ENCODE measurements around the gene RMND1.
"Not testable (repeated sequence)": the region's sequence is repeated elsewhere in the genome, so short reads cannot be mapped to it uniquely, and the experiment has no call there.

RMND1 gene

DNA sequence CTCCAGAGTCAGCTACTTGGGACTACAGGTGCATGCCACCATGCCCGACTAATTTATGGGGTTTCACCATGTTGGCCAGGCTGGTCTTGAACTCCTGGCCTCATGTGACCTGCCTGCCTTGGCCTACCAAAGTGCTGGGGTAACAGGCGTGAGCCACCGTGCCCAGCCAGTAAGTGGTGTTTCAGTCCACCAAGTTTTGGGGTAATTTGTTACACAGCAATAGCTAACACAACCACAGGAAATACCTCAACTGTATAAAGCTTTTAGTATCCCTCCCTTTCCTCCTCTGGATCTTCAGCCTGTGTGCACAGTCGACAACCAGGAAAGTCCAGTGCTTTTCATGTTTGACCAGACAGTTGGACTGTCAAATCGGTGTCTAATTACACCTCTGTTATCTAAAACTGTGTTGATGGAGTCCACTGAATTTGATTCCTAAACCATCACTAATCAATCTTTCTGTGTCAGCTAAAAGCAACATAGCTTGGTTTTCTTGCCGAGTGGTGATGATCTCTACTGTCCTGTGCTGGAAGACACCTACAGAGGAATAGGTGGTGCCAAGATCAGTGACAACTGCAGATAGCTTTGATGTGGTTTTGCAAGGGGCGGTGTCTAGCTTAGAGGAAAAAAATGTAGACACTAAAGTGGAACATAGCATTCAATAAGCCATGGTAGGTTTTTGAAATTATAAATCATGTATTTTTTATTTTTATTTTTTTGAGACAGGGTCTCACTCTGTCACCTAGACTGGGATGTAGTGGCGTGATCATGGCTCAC lies 38.4 kb downstream of the RMND1 start:
- FAIRE-seq, result no peak

DNA sequence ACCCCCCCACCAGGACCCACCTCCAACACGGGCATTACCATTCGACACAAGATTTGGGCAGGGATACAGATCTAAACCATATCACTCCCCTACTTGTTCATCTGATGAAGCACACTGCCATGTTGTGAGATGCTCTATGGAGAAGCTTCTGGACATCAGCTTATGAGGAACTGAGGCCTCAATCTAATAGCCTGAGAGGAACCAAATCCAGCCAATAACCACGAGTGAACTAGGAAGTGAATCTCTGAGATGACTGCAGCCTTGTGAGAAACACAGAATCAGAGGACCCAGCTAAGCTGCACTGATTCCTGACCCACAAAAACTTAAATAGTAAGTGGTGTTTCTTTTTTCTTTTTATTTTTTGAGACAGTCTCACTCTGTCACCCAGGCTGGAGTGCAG lies 39.0 kb downstream of the RMND1 start:
- no peak for FAIRE-seq

DNA sequence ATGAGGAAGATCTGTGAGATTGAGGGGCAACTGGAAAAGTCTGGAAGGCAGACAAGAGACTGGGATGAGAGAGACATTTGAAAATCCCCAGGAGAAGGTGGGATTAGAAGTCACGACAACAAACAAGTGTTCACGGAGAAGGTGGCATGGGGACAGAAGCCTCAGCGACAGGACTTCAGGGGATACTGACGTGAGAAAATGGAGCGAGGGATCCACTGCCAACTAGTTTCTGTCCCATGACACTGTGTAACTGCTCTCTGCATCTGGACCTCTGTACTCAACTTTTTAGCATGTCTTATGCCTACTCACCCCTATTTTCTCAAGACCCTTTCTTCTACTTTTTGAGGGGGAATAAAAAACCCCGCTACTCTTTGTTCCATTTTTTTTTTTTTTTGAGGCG lies 42.2 kb downstream of the RMND1 start:
- no peak for FAIRE-seq

DNA sequence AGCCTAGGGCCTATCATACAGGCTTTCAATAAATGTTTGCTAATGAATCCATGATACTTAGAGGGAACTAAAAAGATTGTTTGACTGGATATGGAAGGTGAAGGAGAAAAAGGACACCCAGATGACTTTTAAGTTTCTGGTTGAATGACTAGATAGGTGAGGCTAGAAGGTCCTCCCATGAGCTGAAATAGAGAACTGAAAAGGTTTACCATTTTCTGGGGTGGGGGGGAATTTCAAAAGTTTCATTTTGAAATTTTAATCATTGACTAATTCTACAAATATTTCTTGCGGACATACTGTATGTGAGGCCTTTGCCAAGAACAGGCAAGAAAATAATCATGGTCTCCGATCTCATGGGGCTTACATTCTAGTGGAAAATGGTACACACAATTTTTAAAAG lies 42.7 kb downstream of the RMND1 start:
- no peak for FAIRE-seq

DNA sequence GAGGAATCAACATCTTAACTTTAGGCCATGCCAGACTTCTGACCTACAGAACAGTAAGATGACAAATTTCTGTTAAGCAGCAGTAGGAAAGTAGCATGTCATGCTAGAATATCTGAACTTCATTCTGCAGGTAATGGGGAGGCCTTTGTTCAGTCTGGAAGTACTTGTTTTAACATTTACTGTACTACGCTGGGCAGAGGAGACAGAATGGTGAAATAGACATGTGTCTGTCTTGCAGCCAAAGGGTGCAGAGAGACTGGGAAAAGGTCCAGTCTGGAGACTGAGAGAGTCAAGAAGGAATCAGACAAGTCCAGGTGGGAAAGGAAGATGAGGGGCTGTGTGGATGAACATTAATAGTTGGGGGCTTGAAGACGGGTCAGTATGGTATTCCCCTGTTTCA lies 43.1 kb downstream of the RMND1 start:
- FAIRE-seq, result no peak

DNA sequence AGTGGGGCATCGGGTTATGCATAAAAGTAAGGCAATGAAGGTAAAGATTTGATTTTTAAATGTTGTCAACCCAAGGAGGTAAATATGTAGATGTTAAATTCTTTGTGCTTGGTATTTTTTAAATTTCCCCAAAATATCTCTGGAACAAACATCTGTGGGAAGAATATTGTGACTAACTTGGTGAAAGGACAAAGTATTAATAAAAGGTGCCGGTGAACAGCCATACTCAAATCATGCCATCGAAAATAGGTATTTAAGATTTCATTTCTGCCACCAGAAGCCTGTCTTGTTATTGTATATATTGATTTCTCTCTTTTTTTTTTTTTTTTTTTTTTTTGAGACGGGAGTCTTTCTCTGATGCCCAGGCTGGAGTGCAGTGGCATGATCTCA lies 48.0 kb downstream of the RMND1 start:
- FAIRE-seq, result no peak

DNA sequence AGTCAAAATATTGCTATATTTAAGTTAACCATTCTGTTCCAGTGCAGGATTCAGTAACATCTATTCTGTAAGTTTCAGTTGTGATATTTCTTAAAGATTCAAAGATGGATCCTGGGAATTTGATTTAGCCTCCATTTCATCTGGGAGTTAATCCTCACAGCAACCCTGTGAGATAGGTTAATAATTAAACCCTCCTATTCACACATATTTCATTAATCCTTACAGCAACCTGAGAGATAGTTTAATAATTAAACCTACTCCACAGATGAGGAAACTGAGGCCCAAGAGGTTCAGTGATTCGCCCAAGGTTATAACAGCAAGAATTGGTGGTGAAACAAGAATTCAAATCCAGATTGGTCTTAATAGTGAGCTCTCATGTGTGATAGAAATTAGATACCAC lies 49.7 kb downstream of the RMND1 start:
- FAIRE-seq, result no peak

DNA sequence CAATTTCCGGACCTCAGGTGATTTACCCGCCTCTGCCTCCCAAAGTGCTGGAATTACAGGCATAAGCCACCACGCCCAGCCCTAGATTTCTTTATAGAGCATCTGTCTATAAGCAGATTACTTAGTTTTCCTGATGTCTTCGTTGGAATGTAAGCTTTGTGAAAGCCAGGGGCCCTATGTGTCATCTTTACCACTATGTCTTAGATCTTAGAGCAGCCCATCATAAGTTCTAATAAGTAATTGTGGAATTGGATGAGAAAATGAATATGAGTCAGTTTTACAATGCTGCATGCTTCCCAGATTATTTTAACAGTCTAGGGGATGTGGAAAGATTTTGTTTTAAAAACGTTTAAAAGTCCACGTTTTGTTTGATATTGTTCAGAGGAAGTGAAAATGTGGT lies 51.5 kb downstream of the RMND1 start:
- FAIRE-seq, result no peak

DNA sequence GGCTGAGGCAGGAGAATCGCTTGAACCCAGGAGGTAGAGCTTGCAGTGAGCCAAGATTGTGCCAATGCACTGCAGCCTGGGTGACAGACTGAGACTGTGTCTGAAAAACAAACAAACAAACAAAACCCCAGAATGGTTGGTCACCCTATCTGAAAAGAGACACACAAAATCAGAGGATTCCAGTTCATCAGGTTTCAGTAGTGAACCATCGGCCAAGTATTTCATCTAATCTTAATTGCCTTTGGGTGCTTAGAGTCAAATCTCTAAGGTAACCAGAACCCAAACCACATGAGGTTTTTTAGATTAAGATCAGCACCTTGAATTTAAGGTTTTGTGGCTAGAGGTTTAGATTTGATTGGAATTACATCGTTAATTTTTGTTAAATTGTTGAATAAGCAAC lies 52.2 kb downstream of the RMND1 start:
- no peak for FAIRE-seq

DNA sequence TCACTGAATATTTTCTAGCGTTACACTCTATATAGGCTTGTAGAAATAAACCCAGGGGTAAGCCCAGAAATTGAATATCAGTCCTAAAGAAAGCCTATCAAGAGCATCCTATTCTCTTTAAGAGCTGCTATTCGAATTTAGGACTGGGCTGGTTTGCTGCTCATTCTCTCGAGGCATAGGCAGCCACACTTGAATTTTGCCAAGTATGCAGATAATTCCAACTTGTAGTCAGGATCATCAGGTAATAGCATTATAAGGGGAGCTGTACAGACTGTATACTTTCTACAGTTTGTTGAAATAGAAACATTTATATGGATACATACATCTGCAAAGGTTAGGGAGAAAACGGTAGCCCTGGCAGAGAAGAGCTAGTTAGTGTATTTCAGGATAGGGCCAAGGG lies 58.5 kb downstream of the RMND1 start:
- no peak for FAIRE-seq

DNA sequence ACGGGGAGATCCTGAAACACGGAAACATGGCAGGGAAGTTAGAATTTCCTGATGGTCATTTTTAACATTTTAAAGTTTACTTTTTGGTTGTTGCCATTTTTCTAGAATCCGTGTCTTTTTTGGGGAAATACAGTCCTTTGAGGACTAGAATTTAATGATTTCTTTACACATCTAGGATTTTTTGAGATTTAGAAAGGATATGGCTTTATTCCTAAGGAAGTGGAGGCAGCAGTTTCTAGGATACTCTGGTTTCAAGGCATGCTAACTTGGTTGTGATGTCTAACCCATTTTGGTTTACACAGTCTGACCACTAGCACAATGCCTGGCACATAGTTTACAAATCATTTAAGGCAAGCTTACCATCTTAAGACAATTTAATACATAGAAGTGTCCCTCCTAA lies 59.5 kb downstream of the RMND1 start:
- FAIRE-seq, result no peak

DNA sequence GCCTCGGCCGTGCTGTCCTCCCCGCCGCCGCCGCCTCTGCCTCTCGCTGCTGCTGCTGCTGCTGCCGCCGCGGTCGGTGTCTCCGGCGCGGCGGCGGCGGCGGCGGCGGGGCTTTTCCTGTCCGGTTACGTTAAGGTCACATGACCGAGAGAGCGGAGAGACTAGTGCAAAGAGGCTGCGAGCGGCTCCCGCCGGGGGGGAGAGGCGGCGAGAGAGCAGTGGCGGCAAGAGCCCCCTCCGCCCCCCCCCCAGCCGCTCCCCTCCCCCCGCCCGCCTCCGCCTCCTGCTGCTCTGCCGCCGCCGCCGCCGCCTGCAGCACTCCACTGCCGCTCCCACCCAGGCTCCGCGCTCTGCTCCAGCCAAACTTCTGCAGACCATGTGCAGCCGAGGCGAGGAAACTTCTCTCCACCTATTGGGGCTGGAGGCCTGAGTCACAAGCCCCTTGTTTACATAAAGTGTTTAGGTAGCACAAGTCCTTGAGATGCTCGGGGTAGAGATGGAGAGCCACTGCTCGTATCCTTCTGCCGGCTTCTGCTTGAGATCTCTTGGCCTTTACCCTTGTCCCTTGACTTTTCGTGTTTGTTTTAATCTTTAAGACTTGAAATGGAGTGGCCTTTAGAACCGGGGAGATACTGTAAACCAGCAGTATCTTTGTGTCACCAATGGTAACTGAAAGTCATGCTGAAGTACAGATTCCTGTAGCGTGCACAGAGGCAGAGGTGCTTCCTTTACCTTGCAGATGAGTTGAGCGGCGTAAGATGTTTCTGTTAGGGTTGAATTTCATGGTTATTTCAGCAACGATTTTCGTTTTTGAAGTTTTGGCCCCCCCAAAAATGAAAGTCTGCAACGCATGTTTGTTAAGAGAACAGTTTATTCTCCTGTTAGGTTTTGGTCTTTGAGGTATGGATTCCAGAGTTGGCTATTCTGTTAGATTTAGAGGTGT lies 60.2 kb downstream of the RMND1 start, which contains the start of gene ZBTB2:
TSS of gene ZBTB2 (minus strand) at position 89 of the 943 bp plus-strand sequence. CDS start 17,922 bp downstream, outside the sequence.
- FAIRE-seq, result peak; percentile 17

DNA sequence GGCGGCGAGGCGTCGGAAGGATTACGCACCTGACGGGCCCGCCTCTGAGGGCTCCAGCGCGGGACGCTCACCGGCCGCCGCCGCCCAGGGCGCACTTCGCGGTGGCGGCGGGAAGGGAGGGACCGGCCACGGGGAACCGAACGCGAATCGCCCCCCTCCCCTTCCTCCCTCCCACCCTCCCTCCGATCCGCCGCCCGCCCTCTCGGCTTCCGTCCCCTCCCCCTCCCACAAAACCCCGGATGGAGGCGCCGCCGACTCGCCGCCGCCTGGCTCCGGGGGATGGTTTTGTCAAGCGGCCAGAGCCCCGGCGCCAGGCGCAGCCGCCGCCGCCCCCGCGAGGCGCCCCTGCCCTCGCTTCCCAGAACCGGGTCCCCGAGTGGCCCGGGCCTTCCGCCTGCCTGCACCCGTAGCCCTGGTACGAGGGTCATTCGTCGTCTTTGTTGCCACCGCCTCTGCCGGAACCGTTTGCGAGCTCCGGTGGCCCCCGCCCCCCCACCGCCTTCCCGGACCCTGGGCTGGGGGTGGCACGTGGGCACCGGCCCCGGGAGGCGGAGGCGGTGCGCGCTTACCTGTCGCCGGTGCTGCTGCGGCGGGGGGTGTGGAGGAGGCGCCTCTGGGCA lies 61.0 kb downstream of the RMND1 start:
- FAIRE-seq, result no peak

DNA sequence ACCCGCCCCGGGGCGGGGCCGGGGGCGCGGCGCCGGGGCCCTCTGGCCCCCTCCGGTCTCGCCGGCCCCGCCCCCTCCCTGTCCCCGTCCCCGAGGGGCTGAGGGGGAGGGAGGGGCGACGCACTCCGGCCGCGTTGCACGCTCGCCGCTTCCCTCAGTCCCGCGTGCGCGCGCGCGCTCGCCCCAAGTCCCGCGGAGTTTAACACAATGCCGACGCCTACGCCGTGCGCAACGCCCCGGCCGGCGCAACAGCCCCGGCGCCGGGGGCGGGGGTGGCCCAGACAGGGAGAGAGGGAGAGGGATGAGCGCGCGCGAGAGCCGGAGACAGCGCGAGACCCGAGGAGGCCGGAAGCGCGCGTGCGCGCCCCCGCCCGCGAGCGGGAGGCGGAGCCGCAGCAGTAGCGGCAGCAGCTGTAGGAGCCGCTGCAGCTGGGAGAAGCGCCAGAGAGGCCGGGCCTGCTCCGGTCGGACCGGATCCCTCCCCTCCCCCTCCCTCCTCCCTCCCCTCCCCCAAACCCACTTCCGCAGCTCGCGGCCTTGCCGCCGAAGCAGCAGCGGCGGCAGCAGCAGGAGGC lies 61.6 kb downstream of the RMND1 start:
- FAIRE-seq, result no peak

DNA sequence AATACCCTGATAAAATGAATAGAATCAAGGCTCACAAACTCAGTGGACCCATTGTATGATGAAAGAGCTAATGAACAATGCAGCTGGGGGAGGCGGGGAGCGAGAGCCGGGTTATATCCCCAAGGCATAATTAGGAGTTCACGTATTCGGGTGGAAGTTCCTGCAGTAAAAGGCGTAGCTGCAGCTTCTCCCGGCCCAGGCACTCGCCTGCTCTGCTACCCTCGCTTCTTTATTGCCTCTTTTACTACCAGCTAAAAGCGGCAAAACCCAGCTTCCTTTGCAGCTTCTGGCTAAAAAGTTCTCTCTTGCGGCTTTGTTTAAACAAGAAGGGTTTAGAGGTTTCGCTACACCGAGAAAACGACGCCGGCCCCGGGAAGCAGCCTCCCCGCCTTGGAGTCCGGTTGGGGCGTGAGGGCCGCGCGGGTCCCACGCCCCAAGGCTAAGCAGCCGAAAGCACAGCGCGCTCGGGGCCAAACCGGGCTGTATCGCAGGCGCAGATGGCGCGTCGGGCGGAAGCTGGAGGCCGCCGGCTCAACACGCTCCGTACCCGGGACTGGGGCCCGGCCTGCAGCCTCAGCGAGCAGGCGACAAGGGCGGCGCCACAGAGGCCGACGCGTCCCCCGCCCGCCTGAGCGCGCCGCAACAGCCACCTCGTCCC lies 62.2 kb downstream of the RMND1 start:
- no peak for FAIRE-seq

DNA sequence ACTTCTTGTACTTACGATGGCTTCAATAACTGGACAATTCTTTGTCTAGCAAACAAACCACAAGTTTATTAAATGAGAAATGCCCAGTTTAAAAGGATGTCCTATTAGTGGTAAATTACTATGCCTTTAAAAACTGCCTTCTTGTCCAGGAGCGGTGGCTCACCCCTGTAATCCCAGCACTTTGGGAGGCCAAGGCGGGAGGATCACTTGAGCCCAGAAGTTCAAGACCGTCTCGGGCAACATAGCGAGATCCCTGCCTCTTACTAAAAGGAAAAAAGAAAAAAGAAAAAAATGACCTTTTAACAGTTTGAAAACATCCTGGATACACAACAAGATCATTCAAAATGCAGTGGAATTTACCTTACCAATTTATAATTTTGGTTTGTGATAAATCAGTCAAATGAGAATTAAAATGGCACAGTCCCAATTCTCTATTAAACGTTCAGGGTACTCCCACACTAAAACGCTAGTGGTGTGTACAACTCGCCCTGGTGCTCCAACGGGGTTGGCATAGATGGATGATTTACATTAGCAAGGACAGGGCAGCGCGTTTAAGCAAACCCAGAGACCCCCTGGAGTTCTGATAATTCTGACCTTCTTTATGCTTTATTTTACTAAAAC lies 62.8 kb downstream of the RMND1 start:
- FAIRE-seq, result no peak

DNA sequence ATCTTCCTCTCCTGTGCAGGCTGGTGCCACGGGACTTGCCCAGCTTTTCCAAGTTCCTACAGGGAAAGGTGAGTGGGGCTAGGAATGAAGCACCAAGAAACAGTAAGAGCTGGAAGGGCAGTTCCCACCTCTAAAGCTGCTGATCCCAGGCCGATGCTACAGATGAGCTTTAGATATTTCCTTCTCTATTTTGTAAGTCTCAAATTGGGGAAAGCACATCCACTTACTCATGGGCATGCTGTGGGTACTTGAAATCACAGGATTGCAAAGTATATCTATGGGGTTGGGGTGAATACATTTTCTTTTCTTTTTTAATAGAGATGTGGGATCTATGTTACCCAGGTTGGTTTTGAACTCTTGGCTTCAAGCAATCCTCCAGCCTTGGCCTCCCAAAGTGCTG lies 63.7 kb downstream of the RMND1 start:
- FAIRE-seq, result no peak

DNA sequence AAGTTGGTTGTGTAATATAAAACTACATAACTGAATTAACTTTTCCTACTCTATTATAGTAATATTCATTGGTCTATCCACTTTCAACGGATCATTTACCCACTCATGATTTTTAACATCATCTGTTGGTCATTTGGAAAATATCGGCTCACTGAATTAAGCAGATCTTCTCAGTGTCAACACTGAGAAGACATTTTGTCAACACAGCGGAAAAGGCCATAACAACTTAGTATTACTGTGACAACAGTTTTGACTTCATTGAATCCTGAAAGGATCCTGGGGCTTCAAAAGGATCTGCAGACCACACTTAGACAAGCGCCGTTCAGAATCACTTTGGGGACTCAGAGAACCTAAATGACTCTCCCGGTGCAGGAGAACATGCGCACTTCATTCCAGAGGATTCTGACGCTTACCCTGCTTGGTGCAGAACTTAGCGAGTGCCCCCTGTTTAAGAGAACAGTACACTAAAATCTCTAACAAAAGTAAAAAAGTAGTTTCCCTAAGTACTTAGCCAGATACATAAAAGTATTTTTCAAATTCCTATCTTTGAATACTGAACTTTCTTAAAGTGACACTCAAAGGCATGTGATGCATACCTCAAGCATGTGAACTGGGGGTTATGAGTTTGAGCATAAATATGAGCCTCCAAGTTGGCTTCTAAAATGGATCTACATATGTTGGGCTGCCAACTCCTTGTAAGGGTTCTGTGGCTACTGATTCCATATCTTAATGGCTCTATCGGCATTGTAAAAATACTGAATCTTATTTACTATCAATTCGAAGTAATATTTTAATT lies 64.6 kb downstream of the RMND1 start:
- no peak for FAIRE-seq

DNA sequence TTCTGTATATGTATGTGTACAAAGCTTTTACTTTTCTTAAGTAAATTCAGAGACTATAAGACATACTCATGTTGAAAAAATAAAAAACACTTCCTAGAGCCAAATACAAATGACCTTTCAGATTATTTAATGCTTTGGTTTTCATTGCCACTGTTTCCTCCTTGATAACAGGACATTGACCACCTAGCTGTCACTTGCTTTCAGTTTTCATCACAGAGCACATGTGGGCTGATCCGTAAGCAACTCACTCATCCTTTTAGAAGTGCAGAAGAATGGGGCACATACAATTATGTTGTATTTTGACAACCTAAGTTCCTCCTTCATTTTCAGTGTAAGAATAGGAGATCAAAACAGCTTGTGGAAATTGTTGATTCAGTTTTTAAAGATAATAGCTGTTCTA lies 66.7 kb downstream of the RMND1 start:
- FAIRE-seq, result no peak

DNA sequence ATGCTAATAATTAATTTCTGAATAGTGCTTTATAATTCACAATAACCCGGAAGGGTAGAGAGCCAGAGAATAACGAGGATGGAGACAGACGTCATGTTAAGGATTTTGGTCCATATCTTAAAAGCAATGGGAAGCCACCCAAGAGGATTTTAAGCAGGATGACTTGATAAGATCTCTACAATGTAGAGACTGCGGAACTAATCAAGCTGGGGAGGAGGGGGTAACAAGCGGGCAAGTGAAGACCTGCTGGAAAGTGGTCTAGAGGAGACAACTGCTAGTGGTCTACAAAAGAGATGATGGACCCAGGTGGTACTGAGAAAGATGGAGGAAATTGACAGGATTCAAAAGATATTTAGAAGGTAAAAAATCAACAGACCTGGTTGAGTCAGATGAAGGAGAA lies 67.8 kb downstream of the RMND1 start:
- no peak for FAIRE-seq

DNA sequence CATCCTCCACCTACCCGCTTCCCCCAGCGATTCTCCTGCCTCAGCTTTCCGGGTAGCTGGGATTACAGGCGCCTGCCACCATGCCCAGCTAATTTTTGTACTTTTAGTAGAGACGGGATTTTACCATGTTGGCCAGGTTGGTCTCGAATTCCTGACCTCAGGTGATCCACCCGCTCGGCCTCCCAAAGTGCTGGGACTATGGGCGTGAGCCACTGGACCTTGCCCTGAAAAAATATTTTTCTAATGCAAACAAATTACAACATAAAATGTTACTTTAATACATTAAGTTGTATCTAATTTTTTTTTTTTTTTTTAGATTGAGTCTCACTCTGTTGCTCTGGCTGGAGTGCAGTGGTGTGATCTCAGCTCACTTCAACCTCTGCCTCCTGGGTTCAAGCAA lies 69.3 kb downstream of the RMND1 start:
- not testable (repeated sequence) for FAIRE-seq
